Measurements from ENCODE around the gene MIGA2. TPM values are rescaled to one million over a fixed set of nuclear protein-coding genes. Genes with fewer than 3 reads are reported as not detected.

The MIGA2 gene
- total RNA-seq, 1 donor from 2014 or later, result 38.3 TPM

GRCh38 chr9:129027224-129027684 lies 9.2 kb upstream of the MIGA2 start:
- Mint-ChIP-seq H3K27ac (ENCODE audit: unreplicated experiment) (no peak overlapping the region), H3K4me3 (peak overlapping the region; percentile 87), H3K27me3 (ENCODE audit: low read depth) (no peaks in the 10 kb centered on the region), H3K9me3 (no peaks in the 10 kb centered on the region), H3K4me1 (peaks cover 38% of the 10 kb centered on the region), H3K36me3 (ENCODE audit: low read depth) (no peaks in the 10 kb centered on the region)
- DNase-seq (ENCODE audit: low read depth, low spot score), result no peak
- TF ChIP-seq CTCF (conservative IDR thresholded peaks at IDR 0.05), result no peak

- Mint-ChIP-seq H3K4me1 (peaks cover 34% of the 10 kb centered on the region), H3K27ac (ENCODE audit: unreplicated experiment) (no peak overlapping the region)
Observed at GRCh38 chr9:129027685-129028191, 8.7 kb upstream of the MIGA2 start.

GRCh38 chr9:129028192-129028966 lies 8.0 kb upstream of the MIGA2 start, which contains the start of gene SH3GLB2:
Gene SH3GLB2, minus strand, starts transcription at chr9:129028331. Its CDS starts 177 bp downstream, at chr9:129028154.
- Mint-ChIP-seq H3K9me3 (no peaks in the 10 kb centered on the region), H3K36me3 (ENCODE audit: low read depth) (no peaks in the 10 kb centered on the region), H3K4me1 (peaks cover 30% of the 10 kb centered on the region), H3K27ac (ENCODE audit: unreplicated experiment) (no peak within 1 kb of the TSS), H3K27me3 (ENCODE audit: low read depth) (no peaks in the 10 kb centered on the region), H3K4me3 (peak within 1 kb of the TSS; percentile 87)
- TF ChIP-seq CTCF (conservative IDR thresholded peaks at IDR 0.05), result peak; percentile 87
- peak; percentile 98 for DNase-seq (ENCODE audit: low read depth, low spot score)

More at GRCh38 chr9:129027685-129028191, 8.7 kb upstream of the MIGA2 start:
- Mint-ChIP-seq H3K27me3 (ENCODE audit: low read depth) (no peaks in the 10 kb centered on the region), H3K36me3 (ENCODE audit: low read depth) (no peaks in the 10 kb centered on the region), H3K4me3 (peak overlapping the region; percentile 87), H3K9me3 (no peaks in the 10 kb centered on the region)
- no peak for TF ChIP-seq CTCF (conservative IDR thresholded peaks at IDR 0.05)
- no peak for DNase-seq (ENCODE audit: low read depth, low spot score)

- H3K4me1 Mint-ChIP-seq, result peaks cover 30% of the 10 kb centered on the region
- no peak for DNase-seq (ENCODE audit: low read depth, low spot score)
- no peaks in the 10 kb centered on the region for H3K27me3 Mint-ChIP-seq (ENCODE audit: low read depth)
- H3K9me3 Mint-ChIP-seq, result no peaks in the 10 kb centered on the region
- H3K4me3 Mint-ChIP-seq, result peak overlapping the region; percentile 58
- TF ChIP-seq CTCF (conservative IDR thresholded peaks at IDR 0.05), result no peak
- H3K36me3 Mint-ChIP-seq (ENCODE audit: low read depth), result no peaks in the 10 kb centered on the region
- H3K27ac Mint-ChIP-seq (ENCODE audit: unreplicated experiment), result no peak overlapping the region
Observed at GRCh38 chr9:129030191-129030590, 6.2 kb upstream of the MIGA2 start.

- Mint-ChIP-seq H3K36me3 (ENCODE audit: low read depth) (no peaks in the 10 kb centered on the region), H3K9me3 (no peaks in the 10 kb centered on the region), H3K27me3 (ENCODE audit: low read depth) (no peaks in the 10 kb centered on the region), H3K4me1 (peaks cover 30% of the 10 kb centered on the region), H3K27ac (ENCODE audit: unreplicated experiment) (no peak overlapping the region), H3K4me3 (no peak overlapping the region)
- DNase-seq (ENCODE audit: low read depth, low spot score), result no peak
- no peak for TF ChIP-seq CTCF (conservative IDR thresholded peaks at IDR 0.05)
Observed at GRCh38 chr9:129031514-129031913, 4.9 kb upstream of the MIGA2 start.
